Islet of Langerhans (tissue), 1 donor: ENCODE results near the gene PPIA.

Experiments
- FAIRE-seq: peaks from one replicate; lab custom pipeline; 2011; peaks lifted over from hg19 to GRCh38; lab: Jason Lieb, UNC

The PPIA gene

DNA sequence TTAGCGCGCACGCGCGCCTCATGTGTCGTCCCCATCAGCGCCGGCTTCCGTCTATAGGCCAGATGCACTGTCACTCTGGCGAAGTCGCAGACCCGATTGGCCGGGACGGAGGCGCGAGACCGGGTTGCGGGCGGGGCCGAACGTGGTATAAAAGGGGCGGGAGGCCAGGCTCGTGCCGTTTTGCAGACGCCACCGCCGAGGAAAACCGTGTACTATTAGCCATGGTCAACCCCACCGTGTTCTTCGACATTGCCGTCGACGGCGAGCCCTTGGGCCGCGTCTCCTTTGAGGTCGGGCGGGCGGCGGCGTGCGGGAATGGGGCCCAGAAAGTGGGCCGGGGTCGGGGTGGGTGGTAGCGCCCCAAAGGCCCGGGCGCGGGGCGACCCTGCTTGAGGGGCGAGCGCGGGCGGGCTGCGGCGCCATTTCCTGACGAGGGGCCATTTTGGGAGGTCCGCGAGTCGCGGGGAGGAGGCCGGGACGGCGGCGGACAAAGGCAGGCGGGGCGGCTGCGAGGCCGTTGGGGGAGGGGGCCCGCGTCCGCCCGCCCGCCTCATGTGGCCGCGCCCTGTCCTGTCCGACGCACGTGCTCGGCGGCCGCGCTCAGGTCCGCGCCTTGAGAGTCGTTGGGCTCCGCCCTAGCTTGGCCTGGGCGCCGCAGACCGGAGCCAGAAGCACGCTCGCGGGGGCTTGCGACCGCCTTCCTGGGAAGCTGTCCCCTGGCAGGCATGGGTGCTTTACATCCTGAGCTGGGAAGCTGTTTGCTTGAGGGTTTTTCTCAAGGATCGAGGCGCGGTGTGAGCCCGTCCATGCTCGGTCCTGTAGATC is at the start of gene PPIA:
Gene PPIA, plus strand, starts transcription at position 178 of the 825 bp plus-strand sequence. Its CDS starts 44 bp downstream, at position 222.
- no peak for FAIRE-seq

DNA sequence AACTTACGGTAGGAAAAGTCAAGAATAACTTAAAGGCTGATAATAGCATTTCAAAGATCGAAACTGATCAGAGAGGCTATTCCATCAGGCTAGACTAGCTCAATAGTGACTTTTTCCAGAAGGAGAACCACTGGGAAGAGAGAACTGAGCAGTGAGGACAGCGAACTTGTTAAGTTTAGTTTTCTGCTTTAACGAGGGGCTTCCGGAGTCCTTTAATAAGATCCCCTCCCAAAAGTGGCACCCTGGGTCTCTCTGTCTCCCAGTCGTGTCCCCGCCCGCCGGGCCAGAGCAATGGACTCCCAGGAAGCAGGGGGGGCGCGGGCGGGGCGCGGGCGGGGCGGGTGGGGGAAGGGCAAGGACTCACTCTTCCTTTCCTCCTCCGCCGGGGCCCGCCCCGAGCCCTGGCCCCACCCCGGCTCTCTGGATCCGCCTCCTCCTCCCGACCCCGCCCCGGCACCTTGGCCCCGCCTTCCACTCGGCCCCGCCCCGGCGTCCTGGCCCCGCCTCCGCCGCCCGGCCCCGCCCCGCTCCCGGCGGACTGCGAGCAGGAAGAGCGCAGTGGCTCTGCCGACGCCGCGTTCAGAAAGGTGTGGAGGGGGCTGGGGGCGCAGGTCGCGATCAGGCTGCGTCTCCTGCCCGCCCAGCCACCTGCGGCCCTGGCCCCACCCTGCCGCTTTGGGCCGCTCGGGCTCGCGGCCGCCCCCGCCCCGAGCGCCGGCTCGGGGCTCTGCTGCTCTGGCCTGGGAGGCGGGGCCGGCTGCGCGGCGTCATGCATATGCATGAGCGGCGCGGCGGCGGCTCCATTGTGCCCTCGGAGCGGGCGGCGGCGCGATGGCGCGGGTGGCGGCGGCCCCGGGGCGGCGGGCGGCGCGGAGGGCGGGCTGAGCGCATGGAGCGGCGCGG is 48.2 kb upstream of the PPIA start, which contains the start of gene ZMIZ2:
Gene ZMIZ2, plus strand, starts transcription at position 803 of the 903 bp plus-strand sequence. CDS start 7,403 bp downstream, outside the sequence.
- FAIRE-seq = no peak

GRCh38 chr7:44748948-44749731 is 47.3 kb upstream of the PPIA start:
- FAIRE-seq = no peak

- no peak for FAIRE-seq
Measured at GRCh38 chr7:44749992-44750391, 46.5 kb upstream of the PPIA start.

- FAIRE-seq = no peak
Measured at GRCh38 chr7:44750424-44750823, 46.1 kb upstream of the PPIA start.

GRCh38 chr7:44750921-44751571 is 45.4 kb upstream of the PPIA start:
- no peak for FAIRE-seq

DNA sequence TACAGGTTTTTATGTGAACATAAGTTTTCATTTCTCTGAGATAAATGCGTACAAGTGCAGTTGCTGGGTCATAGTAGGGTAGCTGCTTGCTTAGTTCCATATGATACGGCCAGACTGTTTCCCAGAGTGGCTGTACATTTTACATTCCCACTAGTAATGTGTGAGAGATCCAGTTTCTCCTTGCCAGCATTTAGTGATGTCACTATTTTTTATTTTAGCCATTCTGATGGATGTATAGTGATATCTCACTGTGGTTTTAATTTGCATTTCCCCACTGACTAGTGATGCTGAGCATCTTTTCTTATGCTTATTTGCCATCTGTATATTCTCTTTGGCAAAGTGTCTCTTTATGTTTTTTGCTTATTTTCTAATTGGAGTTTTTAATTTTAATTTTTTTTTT is 43.7 kb upstream of the PPIA start:
- no peak for FAIRE-seq

DNA sequence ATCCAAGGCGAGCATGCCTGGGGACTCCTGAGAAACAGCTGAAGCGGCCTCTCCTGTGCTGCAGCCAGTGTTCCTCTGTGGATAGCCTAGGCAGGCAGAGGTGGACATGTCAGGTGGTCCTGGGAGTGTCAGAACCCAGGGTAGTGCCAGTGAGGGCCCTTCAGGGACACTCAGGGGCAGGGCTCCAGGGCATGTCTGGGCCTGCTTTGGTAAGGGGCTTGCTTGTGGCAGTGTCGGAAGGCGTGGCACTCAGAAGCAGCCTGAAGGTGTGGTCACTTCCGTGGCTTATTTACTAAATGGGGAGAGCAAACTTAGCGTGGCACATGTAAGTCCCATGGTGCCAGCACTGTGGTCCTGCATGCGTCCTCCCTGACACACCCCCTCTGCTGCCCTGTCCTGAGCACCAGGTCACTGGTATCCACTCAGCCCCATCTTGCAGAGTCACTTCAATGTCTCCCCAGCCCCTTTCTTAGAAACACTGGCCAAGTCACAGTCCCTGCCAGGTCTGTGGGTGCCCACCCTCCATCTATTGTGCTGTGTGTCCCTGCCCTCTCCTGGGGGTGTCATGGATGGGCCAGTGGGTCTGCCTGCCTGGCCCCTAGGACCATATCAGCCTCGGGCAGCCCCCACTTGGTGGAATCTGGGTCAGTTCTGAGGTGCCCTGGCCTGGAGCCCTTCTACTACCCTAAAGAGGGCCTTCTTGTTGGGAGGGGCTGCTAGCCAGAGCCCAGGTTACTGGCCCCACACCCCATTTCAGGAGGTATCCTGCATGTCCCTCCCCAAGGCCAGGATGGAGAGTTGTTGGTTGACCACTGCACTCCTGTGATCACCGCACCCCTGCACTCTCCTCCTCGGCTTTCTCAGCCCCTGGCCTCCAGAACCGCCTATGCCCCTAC is 41.4 kb upstream of the PPIA start:
- FAIRE-seq = no peak

DNA sequence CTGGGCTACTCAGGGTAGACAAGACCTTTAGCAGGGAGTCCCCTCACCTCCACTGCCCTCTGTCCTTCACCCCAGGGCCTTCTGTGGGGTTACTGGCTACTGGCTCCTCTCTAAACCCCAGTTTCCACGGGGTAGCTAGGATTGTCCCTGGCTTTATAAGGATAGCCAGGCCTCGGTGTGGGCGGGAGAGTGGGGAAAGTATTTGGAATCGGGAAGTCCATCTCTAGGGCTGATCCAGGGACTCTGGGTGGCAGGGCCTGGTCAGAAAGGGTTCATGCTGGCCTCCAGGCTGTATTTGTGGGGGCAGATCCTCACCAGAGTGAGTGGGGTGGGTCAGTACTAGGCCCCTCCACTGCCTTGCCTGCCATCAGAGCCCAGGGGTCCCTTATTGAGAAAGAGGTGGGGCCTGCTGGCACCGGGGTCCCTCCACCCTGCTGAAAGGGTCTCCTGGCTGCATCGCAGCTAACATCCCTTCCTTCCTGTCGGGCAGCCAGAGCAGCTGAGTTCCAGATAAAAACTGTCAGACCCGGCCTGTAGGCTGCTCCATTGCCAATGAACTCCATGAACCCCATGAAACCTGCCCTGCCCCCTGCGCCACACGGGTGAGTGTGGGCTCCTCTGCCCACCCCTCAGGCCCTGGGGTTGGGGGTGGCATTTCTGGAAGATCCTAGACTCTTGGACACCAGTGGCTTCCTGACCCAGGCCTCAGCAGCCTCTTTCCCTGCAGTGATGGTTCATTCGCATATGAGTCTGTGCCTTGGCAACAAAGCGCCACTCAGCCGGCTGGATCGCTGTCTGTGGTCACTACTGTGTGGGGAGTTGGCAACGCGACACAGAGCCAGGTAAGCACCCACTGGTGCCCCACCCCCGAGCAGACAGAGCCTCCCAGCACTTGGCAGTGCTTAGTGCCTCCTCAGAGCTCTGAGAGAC is 40.5 kb upstream of the PPIA start:
- FAIRE-seq = no peak

DNA sequence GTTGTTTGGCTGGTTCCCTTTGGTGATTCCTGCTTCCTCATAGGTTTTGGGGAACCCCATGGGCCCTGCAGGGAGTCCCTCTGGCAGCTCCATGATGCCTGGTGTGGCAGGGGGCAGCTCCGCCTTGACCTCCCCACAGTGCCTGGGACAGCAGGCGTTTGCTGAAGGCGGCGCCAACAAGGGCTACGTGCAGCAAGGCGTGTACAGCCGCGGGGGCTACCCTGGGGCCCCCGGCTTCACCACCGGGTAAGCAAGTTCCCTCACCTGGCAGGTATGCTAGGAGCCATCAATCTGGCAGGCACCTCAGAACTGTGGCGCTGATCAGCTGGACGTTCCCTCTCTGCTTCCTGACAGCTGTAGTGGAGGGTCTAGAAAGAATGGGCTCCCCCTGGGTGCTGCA is 39.6 kb upstream of the PPIA start:
- FAIRE-seq = no peak

GRCh38 chr7:44757311-44757710 is 39.2 kb upstream of the PPIA start:
- no peak for FAIRE-seq

DNA sequence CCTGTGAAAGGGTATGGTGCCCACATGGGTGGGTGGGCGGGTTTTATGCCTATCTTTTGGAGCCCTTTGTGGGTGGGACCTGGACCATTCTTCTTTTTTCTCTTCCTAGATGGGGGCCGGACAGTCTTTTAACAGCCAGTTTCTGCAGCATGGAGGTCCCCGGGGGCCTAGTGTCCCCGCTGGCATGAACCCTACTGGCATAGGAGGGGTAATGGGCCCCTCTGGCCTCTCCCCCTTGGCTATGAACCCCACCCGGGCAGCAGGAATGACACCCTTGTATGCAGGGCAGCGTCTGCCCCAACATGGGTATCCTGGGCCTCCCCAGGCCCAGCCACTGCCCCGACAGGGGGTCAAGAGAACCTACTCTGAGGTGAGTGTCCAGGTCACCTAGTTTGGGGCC is 38.7 kb upstream of the PPIA start:
- no peak for FAIRE-seq

- FAIRE-seq = no peak
Measured at GRCh38 chr7:44759246-44759645, 37.2 kb upstream of the PPIA start.

DNA sequence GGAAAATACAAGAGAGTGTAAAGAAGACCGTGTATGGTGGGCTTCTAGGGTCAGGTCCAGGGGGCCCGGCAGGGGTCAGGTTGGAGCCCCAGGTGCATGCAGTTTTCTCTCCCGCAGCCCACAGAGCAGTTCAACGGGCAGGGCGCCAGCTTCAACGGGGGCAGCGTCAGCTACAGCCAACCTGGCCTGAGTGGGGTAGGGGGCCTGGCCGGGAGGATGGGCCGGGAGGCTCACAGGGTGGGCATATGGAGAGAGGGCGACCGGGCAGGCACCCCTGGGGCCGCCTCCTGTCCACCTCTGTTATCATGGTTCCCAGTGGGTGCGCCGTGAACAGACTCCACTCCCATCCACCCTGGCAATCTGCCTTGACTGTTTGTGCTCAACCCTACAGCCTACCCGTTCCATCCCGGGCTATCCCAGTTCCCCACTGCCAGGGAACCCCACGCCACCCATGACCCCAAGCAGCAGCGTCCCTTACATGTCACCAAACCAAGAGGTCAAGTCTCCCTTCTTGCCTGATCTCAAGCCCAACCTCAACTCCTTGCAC is 36.4 kb upstream of the PPIA start:
- no peak for FAIRE-seq

DNA sequence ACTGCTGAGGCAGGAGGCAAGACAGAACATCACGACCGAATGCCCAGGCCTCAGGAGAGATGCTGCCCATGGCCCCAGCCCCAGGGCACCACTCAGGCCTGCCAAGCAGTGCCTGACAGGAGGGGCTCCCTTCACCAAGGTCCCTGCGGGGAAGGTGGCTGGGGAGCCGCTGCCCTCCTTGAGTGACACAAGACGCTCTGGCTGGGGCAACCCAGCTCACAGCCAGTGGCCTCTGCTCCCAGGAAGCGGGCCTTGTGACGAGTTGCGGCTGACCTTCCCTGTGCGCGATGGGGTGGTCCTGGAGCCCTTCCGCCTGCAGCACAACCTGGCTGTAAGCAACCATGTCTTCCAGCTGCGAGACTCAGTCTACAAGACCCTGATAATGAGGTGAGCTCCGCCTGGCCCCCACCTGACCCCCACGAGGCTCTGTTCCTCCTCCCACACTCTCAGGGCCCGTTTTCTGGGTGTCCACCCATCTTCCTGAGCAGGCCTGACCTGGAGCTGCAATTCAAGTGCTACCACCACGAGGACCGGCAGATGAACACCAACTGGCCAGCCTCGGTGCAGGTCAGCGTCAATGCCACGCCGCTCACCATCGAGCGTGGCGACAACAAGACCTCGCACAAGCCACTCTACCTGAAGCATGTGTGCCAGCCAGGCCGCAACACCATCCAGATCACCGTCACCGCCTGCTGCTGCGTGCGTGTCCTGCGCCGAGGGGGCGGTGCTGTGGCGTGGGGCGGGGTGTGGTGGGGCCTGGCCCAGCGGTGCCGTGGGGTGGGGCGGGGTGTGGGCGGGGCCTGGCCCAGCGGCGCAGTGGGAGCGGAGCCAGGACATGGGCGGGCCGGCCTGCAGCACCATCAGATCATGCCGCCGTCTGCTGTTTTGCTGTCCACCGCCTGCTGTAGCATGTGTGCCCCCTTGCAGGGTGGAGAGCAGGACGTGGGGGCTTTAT is 35.0 kb upstream of the PPIA start:
- FAIRE-seq = no peak

GRCh38 chr7:44762300-44762699 is 34.2 kb upstream of the PPIA start:
- no peak for FAIRE-seq

GRCh38 chr7:44762726-44763522 is 33.6 kb upstream of the PPIA start:
- no peak for FAIRE-seq
